ENCODE data around the gene FAM50B.
"Not testable (repeated sequence)": the region's sequence is repeated elsewhere in the genome, so short reads cannot be mapped to it uniquely, and the experiment has no call there.

FAM50B gene

DNA sequence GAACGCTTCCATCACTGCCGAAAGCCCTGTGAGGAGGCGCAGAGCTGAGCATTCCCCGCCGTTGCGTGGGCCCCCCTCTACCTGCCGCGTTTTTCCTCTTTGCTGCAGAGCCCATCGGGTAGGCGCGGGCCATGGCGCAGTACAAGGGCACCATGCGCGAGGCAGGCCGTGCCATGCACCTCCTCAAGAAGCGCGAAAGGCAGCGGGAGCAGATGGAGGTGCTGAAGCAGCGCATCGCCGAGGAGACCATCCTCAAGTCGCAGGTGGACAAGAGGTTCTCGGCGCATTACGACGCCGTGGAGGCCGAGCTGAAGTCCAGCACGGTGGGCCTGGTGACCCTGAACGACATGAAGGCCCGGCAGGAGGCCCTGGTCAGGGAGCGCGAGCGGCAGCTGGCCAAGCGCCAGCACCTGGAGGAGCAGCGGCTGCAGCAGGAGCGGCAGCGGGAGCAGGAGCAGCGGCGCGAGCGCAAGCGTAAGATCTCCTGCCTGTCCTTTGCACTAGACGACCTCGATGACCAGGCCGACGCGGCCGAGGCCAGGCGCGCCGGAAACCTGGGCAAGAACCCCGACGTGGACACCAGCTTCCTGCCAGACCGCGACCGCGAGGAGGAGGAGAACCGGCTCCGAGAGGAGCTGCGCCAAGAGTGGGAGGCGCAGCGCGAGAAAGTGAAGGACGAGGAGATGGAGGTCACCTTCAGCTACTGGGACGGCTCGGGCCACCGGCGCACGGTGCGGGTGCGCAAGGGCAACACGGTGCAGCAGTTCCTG is 693 bp downstream of the FAM50B start:
- DNase-seq (ENCODE audit: low read depth in 2 of 2), result no peak

- no peak for DNase-seq (ENCODE audit: low read depth in 2 of 2)
Observed at GRCh38 chr6:3850451-3851203, 1.5 kb downstream of the FAM50B start.

DNA sequence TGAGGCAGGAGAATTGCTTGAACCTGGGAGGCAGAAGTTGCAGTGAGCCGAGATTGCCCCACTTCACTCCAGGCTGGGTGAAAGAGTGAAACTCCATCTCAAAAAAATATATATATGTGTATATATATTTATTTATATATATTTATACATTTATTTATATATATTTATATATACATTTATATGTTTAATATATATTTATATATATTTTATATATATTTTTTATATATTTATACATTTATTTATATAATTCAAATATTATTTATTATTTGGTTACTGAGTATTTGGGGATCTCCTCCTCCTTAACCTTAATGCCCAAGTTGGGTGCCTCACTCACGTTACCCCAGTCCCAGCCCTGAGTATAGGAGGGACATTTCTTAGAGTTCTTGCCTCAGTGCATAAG is 2.7 kb downstream of the FAM50B start:
- no peak for DNase-seq (ENCODE audit: low read depth in 2 of 2)

DNA sequence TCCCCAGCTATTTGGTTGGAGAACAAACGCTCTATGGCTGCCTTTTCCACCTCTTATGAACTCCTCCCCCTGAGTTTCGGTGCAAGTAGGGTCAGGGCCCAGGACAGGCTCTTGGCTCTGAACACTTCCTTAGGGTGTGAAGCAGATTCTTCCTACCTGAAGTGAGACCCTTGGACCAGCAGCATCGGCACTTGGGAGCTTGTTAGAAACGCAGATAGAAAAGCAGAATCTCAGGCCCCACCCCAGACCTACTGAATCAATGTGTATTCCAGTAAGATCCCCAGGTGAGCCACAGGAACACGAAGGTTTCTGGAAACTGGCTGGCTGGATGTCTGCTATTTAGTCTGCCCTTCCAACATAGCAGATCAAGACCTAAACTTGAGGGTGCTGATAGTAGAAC is 3.2 kb downstream of the FAM50B start:
- no peak for DNase-seq (ENCODE audit: low read depth in 2 of 2)

DNA sequence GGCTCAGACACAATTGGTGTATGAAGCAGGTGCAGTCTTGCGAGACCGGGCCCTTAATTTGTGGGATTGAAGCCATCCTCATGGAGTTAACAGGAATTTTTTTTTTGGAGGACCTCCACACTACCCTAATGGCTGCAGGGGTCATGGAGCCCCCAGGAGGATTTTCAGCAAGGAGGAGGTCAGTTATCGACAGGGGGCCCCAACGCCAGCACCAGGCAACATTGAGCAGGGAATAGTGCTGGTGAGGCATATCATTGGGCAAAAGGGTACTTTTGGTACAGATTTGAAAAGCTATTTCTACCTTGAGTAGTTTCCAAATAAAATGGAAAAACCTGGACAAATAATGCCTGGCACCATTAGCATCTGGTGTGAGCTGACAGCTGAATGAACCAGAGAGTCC is 6.7 kb downstream of the FAM50B start:
- DNase-seq (ENCODE audit: low read depth in 2 of 2), result no peak

GRCh38 chr6:3856576-3856975 is 7.4 kb downstream of the FAM50B start:
- no peak for DNase-seq (ENCODE audit: low read depth in 2 of 2)

- DNase-seq (ENCODE audit: low read depth in 2 of 2), result no peak
Observed at GRCh38 chr6:3857468-3858456, 8.6 kb downstream of the FAM50B start.

DNA sequence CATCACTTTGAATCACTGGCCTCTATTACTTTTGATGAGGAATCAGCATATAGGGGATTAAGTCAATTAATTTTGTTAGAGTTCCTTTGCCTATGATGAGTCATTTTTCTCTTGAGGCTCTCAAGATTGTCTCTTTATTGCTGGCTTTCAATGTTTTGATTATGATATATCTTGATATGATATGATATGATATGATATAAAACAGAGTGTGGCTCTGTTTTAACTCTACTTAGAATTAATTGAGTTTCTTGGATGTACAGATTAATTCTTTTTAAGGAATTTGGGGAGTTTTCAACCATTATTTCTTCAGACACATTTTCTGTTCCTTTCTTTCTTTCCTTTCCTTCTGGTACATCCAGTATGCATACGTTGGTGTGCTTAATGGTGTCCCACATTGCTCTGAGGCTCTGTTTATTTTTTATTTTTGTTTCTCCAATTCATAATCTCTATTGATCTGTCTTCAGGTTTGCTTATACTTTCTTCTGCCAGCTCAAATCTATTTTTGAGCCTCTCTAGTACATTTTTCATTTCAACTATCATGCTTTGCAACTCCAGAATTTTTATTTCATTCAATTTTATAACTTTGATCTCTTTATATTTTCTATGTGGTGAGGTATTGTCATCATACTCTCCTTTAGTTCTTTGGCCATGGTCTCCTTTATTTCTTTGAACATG is 10.8 kb downstream of the FAM50B start:
- no peak for DNase-seq (ENCODE audit: low read depth in 2 of 2)

DNA sequence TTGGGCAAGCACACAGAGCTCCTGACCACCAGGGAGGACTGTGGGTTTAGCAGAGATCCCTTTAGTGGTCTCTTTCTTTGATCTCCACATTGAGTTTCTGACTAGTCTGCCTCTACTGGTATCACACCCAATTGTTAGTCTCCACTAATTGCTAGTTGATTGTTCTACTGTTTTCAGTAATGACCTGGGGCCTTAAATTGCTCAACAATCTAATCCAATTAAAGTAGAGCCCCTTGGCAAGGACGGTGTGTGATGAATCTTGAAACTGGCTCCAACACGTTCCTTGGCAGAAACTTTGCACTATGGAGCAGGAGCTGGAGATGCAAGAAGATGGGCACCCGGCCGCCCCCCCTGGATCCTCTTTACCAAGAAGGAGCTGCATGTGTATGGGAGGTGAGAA is 12.3 kb downstream of the FAM50B start:
- no peak for DNase-seq (ENCODE audit: low read depth in 2 of 2)

GRCh38 chr6:3862038-3862437 is 12.9 kb downstream of the FAM50B start:
- DNase-seq (ENCODE audit: low read depth in 2 of 2), result no peak

DNA sequence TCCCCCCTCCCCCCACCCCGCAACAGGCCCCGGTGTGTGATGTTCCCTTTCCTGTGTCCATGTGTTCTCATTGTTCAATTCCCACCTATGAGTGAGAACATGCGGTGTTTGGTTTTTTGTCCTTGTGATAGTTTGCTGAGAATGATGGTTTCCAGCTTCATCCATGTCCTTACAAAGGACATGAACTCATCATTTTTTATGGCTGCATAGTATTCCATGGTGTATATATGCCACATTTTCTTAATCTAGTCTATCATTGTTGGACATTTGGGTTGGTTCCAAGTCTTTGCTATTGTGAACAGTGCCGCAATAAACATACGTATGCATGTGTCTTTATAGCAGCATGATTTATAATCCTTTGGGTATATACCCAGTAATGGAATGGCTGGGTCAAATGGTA is 14.1 kb downstream of the FAM50B start:
- DNase-seq (ENCODE audit: low read depth in 2 of 2), result not testable (repeated sequence)

GRCh38 chr6:3865463-3865862 is 16.3 kb downstream of the FAM50B start:
- DNase-seq (ENCODE audit: low read depth in 2 of 2), result no peak

DNA sequence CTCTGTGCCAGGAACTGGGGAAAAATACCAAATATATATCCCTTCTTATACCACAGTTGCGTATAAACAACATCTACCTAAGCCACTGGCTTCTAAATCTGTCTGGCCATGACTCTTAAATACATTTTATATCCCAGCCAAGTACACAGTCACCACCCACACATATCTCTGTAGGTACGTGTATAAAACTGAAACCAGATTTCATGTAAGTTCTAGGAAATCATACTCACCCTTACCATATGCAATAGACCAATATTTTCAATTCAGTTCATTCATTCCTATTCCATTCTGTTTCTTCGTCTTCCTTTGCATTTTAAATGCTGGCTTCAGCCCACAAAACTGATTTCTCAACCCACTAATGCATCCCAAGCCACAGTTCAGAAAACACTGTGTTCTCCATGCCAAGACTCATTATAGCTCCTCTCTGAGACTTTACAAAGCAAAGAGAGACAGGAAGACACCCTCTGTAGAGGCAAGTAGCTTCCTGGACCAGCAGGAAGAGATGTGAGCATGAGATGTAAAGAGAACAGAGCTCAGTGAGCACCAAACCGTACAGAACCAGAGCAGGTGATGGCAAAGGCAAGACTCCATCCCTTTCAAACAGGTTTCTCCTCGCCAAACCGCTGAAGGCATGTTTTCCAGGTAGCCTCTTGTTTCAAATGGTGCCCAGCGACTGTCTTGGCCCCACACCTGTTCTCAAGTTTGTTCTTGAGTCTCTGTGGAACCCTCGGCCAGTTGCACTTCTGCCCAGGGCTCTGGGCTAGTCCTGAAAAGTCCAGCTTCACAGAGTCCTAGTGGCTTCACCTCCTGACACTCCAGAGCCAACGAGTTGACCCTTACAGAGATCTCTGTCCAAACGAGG is 18.7 kb downstream of the FAM50B start:
- peak; percentile 77 to 79 for DNase-seq (ENCODE audit: low read depth in 2 of 2)

DNA sequence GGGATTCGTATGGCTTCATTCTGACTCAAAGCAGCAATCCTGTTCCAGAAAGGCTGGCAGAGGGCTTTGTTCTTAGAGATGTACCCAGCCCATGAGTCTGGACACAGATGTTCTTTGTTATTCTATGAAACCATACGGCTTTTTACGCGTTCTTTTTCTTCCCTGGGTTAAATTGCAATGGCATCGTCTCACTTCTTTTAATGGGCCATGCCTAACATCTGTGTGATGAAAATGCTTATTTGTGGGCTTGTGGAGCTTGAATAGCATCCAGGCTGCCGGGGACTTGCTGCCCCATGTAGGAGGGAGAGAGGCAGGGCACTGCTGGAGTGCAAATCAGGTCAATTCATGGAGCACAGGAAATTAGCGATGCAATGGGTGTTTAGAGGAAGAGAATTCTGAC is 19.4 kb downstream of the FAM50B start:
- peak in 1 of 2 experiments; percentile 46 for DNase-seq (ENCODE audit: low read depth in 2 of 2)

DNA sequence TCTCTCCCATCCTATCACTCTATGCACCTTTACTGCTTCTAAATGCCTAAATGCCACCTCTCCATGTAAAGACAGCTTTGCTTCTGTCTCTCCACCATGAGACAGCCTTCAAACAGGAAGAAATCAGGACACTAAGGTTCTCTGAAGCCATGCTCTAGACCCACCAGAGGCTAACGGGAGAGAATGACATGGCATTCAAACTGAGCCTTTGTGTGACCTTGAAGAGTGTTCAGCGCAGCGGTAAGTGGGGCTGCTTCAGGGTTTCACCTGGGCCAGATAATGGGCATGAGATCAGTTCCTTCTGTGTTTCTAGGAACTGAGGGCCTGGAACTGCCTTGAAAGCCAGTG is 20.1 kb downstream of the FAM50B start:
- DNase-seq (ENCODE audit: low read depth in 2 of 2), result no peak

DNA sequence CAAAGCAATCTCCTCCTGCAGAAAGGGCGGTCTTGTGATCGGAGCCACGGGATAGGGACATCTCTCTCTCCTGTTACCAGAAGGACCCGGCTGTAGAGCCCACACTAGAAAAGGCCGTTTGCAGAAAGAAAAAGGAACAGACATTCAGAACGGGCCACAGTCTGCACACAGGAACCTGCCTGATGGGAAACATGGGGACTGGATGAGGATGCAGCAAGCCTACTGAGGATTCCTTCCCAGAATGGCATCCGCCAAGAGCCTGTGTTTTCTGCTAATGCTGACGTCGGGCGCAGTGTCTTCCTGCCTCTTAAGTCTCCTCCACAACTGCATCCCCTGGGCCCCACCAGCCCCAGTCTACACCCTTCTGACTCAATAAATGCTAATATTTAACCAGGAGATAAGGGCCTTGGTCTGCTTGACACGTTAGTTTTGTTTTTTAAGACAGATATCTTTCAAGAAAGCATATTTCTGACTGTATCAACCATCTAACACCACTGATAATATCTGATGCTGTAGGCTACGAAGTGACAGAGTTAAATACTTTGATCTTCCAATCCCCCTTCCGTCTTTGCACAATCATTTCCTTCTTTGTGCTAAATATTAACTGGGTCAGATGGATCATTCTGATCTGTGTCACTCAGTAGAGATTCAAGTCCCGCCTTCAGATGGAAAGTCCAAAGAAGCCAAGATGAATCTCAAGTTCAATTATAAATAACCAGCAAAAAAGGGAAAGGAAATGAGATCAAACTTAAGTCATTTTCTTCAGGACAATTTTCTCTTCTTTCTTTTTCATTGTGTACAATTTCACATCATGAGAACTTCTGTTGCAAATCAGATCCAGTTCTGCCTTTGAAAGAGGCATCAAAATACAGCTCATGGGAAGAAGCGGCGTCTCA is 20.7 kb downstream of the FAM50B start:
- DNase-seq (ENCODE audit: low read depth in 2 of 2), result no peak

GRCh38 chr6:3870528-3870925 is 21.4 kb downstream of the FAM50B start:
- no peak for DNase-seq (ENCODE audit: low read depth in 2 of 2)

- no peak for DNase-seq (ENCODE audit: low read depth in 2 of 2)
Observed at GRCh38 chr6:3871515-3871914, 22.3 kb downstream of the FAM50B start.

GRCh38 chr6:3871939-3872338 is 22.8 kb downstream of the FAM50B start:
- DNase-seq (ENCODE audit: low read depth in 2 of 2), result no peak

All from fibroblast of skin of left quadriceps (primary cell).